GM23338 (cell line): ENCODE results near the gene DOCK4. TPM values are rescaled to one million over a fixed set of nuclear protein-coding genes. Genes with fewer than 3 reads are reported as not detected.

Experiments used
- CTCF ChIP-seq, 2 experiments: fragments of 200-600 bp in 1 of 2; sonication (generic) in 1 of 2; conservative IDR thresholded peaks; 2 replicates each; pipeline versions ENCODE4 v1.5.1 to v1.6.1; 2016 to 2017; ENCODE audit warnings: antibody characterized with exemption in 2 of 2, low read depth in 2 of 2, mild to moderate bottlenecking in 2 of 2, moderate library complexity in 1 of 2
- ETS1 ChIP-seq: IDR thresholded peaks from 2 replicates; pipeline ENCODE4 v1.6.1; 2016; ENCODE audit warnings: antibody characterized with exemption
- EZH2phosphoT487 ChIP-seq: fragments of 200-600 bp; sonication (generic); IDR thresholded peaks from one replicate; pipeline ENCODE4 v1.8.1; 2018; ENCODE audit warnings: antibody characterized with exemption; ENCODE audit not compliant: unreplicated experiment
- JUNB ChIP-seq: IDR thresholded peaks from one replicate; pipeline ENCODE4 v1.6.1; 2016; ENCODE audit warnings: antibody characterized with exemption; ENCODE audit not compliant: unreplicated experiment
- NANOG ChIP-seq: IDR thresholded peaks from 2 replicates; pipeline ENCODE4 v1.6.1; 2016; ENCODE audit warnings: antibody characterized with exemption, borderline replicate concordance
- POLR2AphosphoS5 ChIP-seq: IDR thresholded peaks from 2 replicates; pipeline ENCODE4 v1.6.1; 2016; ENCODE audit warnings: antibody characterized with exemption, low read depth
- STAT1 ChIP-seq: IDR thresholded peaks from one replicate; pipeline ENCODE4 v1.6.1; 2016; ENCODE audit warnings: antibody characterized with exemption; ENCODE audit not compliant: unreplicated experiment
- ZNF114 ChIP-seq: fragments of 250-450 bp; sonication (Bioruptor Pico); IDR thresholded peaks from 2 replicates; pipeline ENCODE4 v1.5.0; 2020; ENCODE audit warnings: mild to moderate bottlenecking, moderate library complexity
- ZNF462 ChIP-seq: fragments of 250-450 bp; sonication (Bioruptor Pico); IDR thresholded peaks from 2 replicates; pipeline ENCODE4 v1.5.0; 2020; ENCODE audit warnings: mild to moderate bottlenecking, moderate library complexity
- polyA plus RNA-seq: library from polyadenylated mRNA; unstranded; fragments of >200 nt; fragmentation: Nextera tagmentation; extraction: Ambion mirVana; gene quantifications from 2 replicates; pipeline ENCODE4 v1.2.1, GENCODE V29; 2016
- total RNA-seq: library from RNA; depleted of rRNA; stranded (reverse); fragments of >200 nt; shearing (Covaris generic); gene quantifications from 2 replicates; pipeline ENCODE4 v1.2.3, GENCODE V29; 2014

DOCK4 gene
- total and polyA plus RNA-seq, 2 experiments from 2014 or later: 6.3 to 33.8 TPM

- TF ChIP-seq ZNF462 (CRISPR knock-in tag): no peak
- TF ChIP-seq STAT1: no peak
- TF ChIP-seq JUNB: no peak
- TF ChIP-seq ZNF114 (CRISPR knock-in tag): no peak
- TF ChIP-seq ETS1: no peak
- no peak for TF ChIP-seq NANOG
- TF ChIP-seq CTCF (conservative IDR thresholded peaks at IDR 0.05; ENCODE audit: low read depth in 2 of 2): no peak
- TF ChIP-seq POLR2AphosphoS5: no peak
- TF ChIP-seq EZH2phosphoT487: no peak
Measured at GRCh38 chr7:112254709-112255387, 48.6 kb upstream of the DOCK4 start (continued).
